ENCODE results near the gene TEAD4.

TEAD4 gene

GRCh38 chr12:3038166-3038565 is 79.0 kb downstream of the TEAD4 start:
- no peak overlapping the region for H3K4me3 ChIP-seq (ENCODE audit: low read depth, low read length)
- TF ChIP-seq, protein P1, sequence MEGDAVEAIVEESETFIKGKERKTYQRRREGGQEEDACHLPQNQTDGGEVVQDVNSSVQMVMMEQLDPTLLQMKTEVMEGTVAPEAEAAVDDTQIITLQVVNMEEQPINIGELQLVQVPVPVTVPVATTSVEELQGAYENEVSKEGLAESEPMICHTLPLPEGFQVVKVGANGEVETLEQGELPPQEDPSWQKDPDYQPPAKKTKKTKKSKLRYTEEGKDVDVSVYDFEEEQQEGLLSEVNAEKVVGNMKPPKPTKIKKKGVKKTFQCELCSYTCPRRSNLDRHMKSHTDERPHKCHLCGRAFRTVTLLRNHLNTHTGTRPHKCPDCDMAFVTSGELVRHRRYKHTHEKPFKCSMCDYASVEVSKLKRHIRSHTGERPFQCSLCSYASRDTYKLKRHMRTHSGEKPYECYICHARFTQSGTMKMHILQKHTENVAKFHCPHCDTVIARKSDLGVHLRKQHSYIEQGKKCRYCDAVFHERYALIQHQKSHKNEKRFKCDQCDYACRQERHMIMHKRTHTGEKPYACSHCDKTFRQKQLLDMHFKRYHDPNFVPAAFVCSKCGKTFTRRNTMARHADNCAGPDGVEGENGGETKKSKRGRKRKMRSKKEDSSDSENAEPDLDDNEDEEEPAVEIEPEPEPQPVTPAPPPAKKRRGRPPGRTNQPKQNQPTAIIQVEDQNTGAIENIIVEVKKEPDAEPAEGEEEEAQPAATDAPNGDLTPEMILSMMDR (IDR thresholded peaks at IDR 0.05; ENCODE audit: low read depth, low read length, missing control alignments): no peak
- no peak for DNase-seq (ENCODE audit: low read depth)

DNA sequence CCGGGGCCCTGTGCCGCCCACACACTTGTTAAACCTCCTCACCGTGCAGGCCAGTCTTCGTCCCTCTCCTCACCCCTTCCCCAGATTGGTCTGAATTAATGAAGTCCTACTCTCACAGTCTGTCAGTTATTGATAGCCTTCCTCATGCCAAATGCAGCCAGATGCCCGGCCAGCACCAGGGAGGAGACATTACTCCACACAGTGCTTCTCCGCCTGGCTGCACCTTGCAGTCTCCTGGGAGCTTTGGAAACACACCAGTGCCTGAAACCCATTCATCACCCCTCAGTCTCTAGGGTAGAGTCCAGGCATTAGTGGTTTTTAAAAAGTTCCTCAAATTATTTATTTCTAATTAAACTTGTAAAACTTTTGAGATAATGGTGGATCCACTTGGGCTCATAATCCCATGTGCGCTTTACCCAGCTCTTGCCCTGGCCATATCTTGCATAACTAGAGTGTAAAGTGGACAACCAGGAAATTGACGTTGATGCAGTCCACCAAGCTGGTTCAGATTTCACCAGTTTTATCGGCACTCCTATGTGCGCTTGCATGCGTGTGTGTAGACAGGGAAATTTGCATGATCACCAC is 79.8 kb downstream of the TEAD4 start:
- TF ChIP-seq, protein P1 (IDR thresholded peaks at IDR 0.05; ENCODE audit: low read depth, low read length, missing control alignments): no peak
- no peak for DNase-seq (ENCODE audit: low read depth)
- no peak overlapping the region for H3K4me3 ChIP-seq (ENCODE audit: low read depth, low read length)

GRCh38 chr12:3040026-3040656 is 80.9 kb downstream of the TEAD4 start:
- DNase-seq (ENCODE audit: low read depth): no peak
- H3K4me3 ChIP-seq (ENCODE audit: low read depth, low read length): no peak overlapping the region
- TF ChIP-seq, protein P1 (IDR thresholded peaks at IDR 0.05; ENCODE audit: low read depth, low read length, missing control alignments): no peak

DNA sequence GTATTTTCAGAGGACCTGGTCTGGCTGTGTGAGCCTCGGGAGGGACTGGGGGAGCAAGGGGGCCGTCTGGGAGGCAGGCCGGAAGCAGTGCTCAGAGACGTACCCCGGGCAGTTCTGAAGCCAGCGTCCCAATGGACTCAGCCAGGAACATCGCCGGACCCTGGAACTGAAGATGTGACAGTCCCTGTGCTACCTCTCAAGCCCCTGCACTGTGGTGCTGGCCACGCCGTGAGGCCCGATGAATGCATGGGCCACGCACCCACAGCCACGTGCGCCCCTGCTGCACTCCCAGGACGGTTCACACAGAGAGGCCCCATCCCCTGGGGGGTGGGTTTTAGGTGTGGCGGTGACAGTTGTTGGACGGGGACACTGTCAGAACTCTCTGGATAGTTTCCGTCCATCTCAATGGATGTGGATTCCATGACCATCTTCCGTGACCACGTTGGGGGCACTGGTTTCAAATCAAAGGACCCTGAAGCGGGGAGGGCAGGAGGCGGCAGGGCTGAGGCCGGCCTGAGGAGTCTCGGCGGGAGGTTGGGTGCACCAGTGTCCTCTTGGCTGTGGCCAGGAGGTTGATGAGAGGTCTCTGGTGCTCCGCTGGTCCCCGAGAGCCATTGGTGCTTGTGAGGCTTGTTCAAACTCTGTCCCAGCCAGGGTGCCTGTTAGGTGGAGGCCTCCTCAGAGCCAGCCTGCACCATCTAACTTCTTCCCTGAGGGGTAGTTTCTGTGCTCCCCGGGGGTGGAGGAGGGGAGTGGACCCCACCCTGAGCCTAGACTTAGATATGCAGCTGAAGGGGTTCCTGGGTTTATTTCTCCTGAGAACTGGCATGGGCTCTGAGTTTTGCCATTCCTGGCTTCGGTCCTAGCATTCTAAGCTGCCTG is 81.7 kb downstream of the TEAD4 start:
- H3K4me3 ChIP-seq (ENCODE audit: low read depth, low read length): no peak overlapping the region
- TF ChIP-seq, protein P1 (IDR thresholded peaks at IDR 0.05; ENCODE audit: low read depth, low read length, missing control alignments): no peak
- no peak for DNase-seq (ENCODE audit: low read depth)

DNA sequence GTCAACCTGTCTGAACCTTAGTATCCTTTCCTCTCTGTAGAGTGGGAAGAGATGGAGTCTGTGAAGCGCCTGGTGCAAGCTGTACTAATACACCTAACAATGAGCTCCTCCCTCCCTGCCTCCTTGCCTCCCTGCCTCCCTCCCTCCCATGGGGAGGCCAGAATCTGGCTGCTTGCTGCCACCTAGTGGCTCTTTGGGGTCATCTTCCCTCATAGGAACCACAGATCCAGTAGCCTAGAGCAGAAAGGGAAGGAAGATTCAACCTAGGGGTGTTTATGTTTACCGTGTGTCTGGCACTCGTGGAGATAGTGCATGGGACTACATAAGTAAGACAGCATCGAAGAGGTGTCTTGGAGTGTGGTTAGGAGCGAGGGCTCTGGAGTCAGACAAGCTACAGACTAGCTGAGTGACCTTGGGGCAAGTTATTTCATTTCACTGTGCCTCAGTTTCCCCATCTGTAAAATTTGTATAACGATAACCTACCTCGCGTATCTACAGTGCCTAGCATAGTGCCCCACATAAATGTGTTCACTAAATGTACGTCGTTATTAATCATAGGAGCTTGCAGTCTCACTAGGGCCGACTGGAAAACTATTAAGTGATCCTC is 82.5 kb downstream of the TEAD4 start:
- TF ChIP-seq, protein P1 (IDR thresholded peaks at IDR 0.05; ENCODE audit: low read depth, low read length, missing control alignments): peak; percentile 78
- DNase-seq (ENCODE audit: low read depth): peak; percentile 36
- H3K4me3 ChIP-seq (ENCODE audit: low read depth, low read length): no peak overlapping the region

DNA sequence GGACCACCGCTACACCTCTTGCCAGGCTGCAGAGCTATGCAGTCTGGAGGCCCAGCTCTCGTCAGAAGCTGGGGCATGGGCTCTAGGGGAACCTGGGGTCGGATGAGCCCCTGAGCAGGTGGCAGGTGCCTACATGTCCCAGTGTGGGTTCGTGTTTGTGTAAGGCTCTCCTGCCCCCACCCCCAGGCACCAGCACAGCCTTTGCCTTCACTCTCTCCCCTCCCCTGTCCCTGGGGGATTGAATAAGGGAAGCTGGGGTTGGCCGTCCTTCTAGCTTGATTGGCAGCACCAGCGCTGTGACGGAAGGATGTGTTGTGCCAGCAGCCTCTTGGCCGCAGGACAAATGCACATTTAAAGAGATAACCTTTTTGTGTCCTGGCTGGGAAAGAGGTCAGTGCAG is 83.2 kb downstream of the TEAD4 start:
- no peak for DNase-seq (ENCODE audit: low read depth)
- TF ChIP-seq, protein P1 (IDR thresholded peaks at IDR 0.05; ENCODE audit: low read depth, low read length, missing control alignments): no peak
- no peak overlapping the region for H3K4me3 ChIP-seq (ENCODE audit: low read depth, low read length)
